Smooth muscle cell (in vitro differentiated cells): ENCODE data around the gene CYP26C1. TPM values are rescaled to one million over a fixed set of nuclear protein-coding genes. Genes with fewer than 3 reads are reported as not detected.

ENCODE experiments used
- DNase-seq: peaks from one replicate; lab custom pipeline; 2025; ENCODE audit not compliant: unreplicated experiment; lab: John Stamatoyannopoulos, UW
- H2AFZ ChIP-seq: fragments of 200-600 bp; sonication (generic); 2 replicates; pipeline ENCODE4 v1.6.0; 2016; ENCODE audit warnings: antibody characterized with exemption, low read depth, mild to moderate bottlenecking
- H3F3A ChIP-seq: fragments of 200-600 bp; sonication (generic); 2 replicates; pipeline ENCODE4 v1.6.0; 2017; ENCODE audit warnings: antibody characterized with exemption, low read depth
- H3K27ac ChIP-seq: fragments of 200-600 bp; sonication (generic); 2 replicates; pipeline ENCODE4 v1.5.1; 2016; ENCODE audit warnings: low read depth, mild to moderate bottlenecking
- H3K27me3 ChIP-seq: fragments of 200-600 bp; sonication (generic); 2 replicates; pipeline ENCODE4 v1.6.1; 2016; ENCODE audit warnings: low read depth, mild to moderate bottlenecking
- H3K36me3 ChIP-seq: fragments of 200-600 bp; sonication (generic); 2 replicates; pipeline ENCODE4 v1.5.1; 2016; ENCODE audit warnings: low read depth
- H3K4me1 ChIP-seq: fragments of 200-600 bp; sonication (generic); 2 replicates; pipeline ENCODE4 v1.5.1; 2016; ENCODE audit warnings: low read depth
- H3K4me2 ChIP-seq: fragments of 200-600 bp; sonication (generic); 2 replicates; pipeline ENCODE4 v1.6.0; 2016; ENCODE audit warnings: mild to moderate bottlenecking
- H3K4me3 ChIP-seq: fragments of 200-600 bp; sonication (generic); 2 replicates; pipeline ENCODE4 v1.5.1; 2016; ENCODE audit warnings: mild to moderate bottlenecking
- H3K79me2 ChIP-seq: fragments of 200-600 bp; sonication (generic); 2 replicates; pipeline ENCODE4 v1.6.0; 2016; ENCODE audit warnings: low read depth, mild to moderate bottlenecking
- H3K9ac ChIP-seq: fragments of 200-600 bp; sonication (generic); 2 replicates; pipeline ENCODE4 v1.6.0; 2016; ENCODE audit warnings: low read depth
- H3K9me3 ChIP-seq: fragments of 200-600 bp; sonication (generic); replicated peaks from 2 replicates; pipeline ENCODE4 v1.5.1; 2016; ENCODE audit warnings: low read depth
- H4K20me1 ChIP-seq: fragments of 200-600 bp; sonication (generic); 2 replicates; pipeline ENCODE4 v1.6.0; 2016; ENCODE audit warnings: low read depth
- WGBS: methylation state at CpG from one replicate; pipeline ENCODE4 v1.1.7; 2016; ENCODE audit warnings: low lambda C conversion rate; 5-methylcytosine and 5-hydroxymethylcytosine counted together
- polyA plus RNA-seq: library from polyadenylated mRNA; unstranded; fragments of >200 nt; fragmentation: Nextera tagmentation; extraction: Ambion mirVana; gene quantifications from 2 replicates; pipeline ENCODE4 v1.2.1, GENCODE V29; 2016
- total RNA-seq: library from RNA; depleted of rRNA; stranded (reverse); fragments of >200 nt; gene quantifications from 2 replicates; pipeline ENCODE4 v1.2.3, GENCODE V29; 2014
- TF ChIP-seq, protein P1 (sequence below): fragments of 200-600 bp; sonication (generic); IDR thresholded peaks from 2 replicates; pipeline ENCODE4 v1.5.1; 2017; ENCODE audit warnings: borderline replicate concordance, mild to moderate bottlenecking, antibody characterized with exemption; ENCODE audit not compliant: insufficient read depth, poor library complexity, severe bottlenecking

The CYP26C1 gene
- total and polyA plus RNA-seq, 2 experiments from 2014 or later: 0.13 TPM; not detected in 1

GRCh38 chr10:93083743-93084539 lies 23.3 kb downstream of the CYP26C1 start:
- no peak overlapping the region for H3K4me2 ChIP-seq
- H3K36me3 ChIP-seq: no peaks in the 10 kb centered on the region
- H3K4me1 ChIP-seq: no peaks in the 10 kb centered on the region
- H3F3A ChIP-seq: no peaks in the 10 kb centered on the region
- no peak for DNase-seq
- TF ChIP-seq, protein P1, sequence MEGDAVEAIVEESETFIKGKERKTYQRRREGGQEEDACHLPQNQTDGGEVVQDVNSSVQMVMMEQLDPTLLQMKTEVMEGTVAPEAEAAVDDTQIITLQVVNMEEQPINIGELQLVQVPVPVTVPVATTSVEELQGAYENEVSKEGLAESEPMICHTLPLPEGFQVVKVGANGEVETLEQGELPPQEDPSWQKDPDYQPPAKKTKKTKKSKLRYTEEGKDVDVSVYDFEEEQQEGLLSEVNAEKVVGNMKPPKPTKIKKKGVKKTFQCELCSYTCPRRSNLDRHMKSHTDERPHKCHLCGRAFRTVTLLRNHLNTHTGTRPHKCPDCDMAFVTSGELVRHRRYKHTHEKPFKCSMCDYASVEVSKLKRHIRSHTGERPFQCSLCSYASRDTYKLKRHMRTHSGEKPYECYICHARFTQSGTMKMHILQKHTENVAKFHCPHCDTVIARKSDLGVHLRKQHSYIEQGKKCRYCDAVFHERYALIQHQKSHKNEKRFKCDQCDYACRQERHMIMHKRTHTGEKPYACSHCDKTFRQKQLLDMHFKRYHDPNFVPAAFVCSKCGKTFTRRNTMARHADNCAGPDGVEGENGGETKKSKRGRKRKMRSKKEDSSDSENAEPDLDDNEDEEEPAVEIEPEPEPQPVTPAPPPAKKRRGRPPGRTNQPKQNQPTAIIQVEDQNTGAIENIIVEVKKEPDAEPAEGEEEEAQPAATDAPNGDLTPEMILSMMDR: no peak
- H3K9ac ChIP-seq: no peak overlapping the region
- no peak overlapping the region for H3K4me3 ChIP-seq
- no peaks in the 10 kb centered on the region for H3K27me3 ChIP-seq
- WGBS: 94% methylated on average over 7 of the region's 7 CpGs
- no peaks in the 10 kb centered on the region for H3K9me3 ChIP-seq
- no peaks in the 10 kb centered on the region for H4K20me1 ChIP-seq
- no peaks in the 10 kb centered on the region for H3K79me2 ChIP-seq
- no peak overlapping the region for H3K27ac ChIP-seq
- no peak overlapping the region for H2AFZ ChIP-seq

DNA sequence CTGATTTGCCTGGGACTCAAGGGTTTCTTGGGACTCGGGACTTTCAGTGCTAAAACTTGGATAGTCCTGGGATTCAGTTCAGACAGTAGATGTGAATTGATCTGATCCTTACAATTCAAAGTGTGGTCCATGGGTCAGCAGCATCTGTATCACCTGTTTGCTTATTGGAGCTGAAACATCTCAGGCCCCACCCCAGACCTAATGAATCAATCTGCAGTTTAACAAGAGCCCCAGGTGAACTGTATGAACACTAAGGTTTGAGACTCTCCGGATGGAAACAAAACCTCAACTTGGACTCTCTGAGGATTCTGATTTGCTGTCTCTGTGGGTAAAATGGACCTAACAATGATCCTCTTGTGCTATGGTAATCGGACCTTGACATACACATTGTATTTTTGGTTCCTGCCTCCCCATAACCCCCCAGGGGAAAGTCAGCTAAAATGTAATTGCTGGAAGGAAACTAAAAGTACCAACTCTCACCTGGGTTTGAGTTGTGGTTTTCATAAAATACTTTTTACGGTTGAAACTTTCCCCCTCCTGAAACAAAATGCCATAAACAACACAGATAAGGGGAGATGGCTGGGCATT lies 24.8 kb downstream of the CYP26C1 start:
- no peaks in the 10 kb centered on the region for H3K9me3 ChIP-seq
- H3K9ac ChIP-seq: no peak overlapping the region
- H3K4me3 ChIP-seq: no peak overlapping the region
- H3K36me3 ChIP-seq: no peaks in the 10 kb centered on the region
- DNase-seq: no peak
- no peak overlapping the region for H2AFZ ChIP-seq
- 79% methylated on average over 4 of the region's 4 CpGs for WGBS
- no peak overlapping the region for H3K4me2 ChIP-seq
- H3K27ac ChIP-seq: no peak overlapping the region
- no peaks in the 10 kb centered on the region for H3F3A ChIP-seq
- no peaks in the 10 kb centered on the region for H3K79me2 ChIP-seq
- H3K27me3 ChIP-seq: no peaks in the 10 kb centered on the region
- no peaks in the 10 kb centered on the region for H4K20me1 ChIP-seq
- H3K4me1 ChIP-seq: no peaks in the 10 kb centered on the region
- TF ChIP-seq, protein P1: no peak

GRCh38 chr10:93086289-93086688 lies 25.7 kb downstream of the CYP26C1 start:
- H3K79me2 ChIP-seq: no peaks in the 10 kb centered on the region

More at GRCh38 chr10:93086289-93086688, 25.7 kb downstream of the CYP26C1 start:
- Histone ChIP-seq H4K20me1 (no peaks in the 10 kb centered on the region), H3K9ac (no peak overlapping the region), H3K36me3 (no peaks in the 10 kb centered on the region), H2AFZ (no peak overlapping the region), H3K4me3 (no peak overlapping the region), H3K27me3 (no peaks in the 10 kb centered on the region), H3K9me3 (no peaks in the 10 kb centered on the region), H3F3A (no peaks in the 10 kb centered on the region), H3K4me1 (no peaks in the 10 kb centered on the region), H3K27ac (no peak overlapping the region), H3K4me2 (no peak overlapping the region)
- TF ChIP-seq, protein P1: no peak
- WGBS: 98% methylated on average over 6 of the region's 6 CpGs
- no peak for DNase-seq
